Measurements from ENCODE around the gene FBXL20.

FBXL20 gene

DNA sequence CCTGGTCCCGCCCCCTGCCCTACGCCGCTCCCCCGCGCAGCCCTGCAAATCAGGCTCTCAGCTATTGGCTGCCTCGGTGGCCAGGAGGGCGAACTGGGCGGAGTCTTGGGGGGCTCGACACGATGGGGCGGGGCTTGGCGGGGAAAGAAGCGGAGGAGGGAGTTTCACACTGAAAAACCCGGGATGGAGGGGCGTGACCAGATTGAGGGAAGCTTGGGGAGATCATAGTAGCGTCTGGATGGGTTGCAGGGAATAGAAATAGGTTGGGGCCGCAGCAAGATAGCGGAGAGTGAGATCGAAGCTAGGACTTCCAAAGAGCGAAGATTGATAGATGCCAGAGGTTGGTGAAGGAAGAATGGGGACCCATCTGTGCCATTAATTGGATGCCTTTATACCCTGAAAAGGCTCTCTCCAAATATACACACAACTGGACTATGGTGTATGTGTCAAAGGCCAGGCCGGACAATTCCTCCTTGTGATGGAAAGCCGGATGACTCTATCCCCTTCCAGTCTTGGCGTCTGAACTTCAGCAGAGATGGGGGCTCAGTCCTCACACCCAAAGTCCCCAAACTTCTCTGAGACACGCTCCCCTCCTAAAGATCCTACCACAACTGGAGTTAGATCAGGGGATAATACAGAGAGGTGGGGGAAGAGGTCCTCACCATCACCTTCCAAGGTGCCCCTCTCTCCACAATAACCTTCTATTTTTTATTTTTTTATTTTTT, 175.3 kb downstream of the FBXL20 start:
- peak; percentile 26 for DNase-seq (ENCODE audit: low read depth)

DNA sequence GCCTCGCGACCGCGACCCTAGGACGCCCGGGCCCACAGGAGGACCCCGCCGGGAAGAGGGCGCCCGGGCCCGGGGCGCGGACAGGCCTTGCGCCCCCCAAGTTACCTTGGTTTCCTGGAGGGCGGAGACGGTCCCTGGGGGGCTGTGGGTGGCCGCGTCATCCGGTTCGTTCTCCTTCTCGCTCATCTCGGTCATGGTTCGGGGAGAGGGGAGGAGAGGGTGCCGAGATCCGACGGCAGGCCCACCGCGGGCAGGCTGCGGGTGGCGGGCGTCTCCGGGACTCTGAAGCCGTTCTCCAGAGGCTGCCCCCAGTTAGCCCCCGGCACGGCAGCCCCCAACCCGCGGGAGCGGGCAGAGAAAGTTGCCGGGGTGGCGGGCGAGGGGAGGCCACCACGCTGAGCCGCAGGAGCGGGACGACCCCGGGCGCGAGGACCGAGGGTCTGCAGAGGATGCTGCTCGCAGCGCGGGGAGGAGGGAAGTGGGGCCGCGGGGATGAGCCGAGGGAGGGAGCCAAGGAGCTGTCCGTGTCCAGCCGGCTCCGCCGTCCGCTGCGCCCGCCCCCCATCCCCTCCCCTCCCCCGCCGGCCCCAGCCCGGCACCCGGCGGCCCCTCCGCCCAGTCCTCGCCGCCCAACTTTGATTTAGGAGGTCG, 176.0 kb downstream of the FBXL20 start, which contains the start of gene STAC2:
STAC2 (minus strand) TSS at position 638 of the 651 bp plus-strand sequence; CDS start at position 195, 443 bp downstream.
- no peak for DNase-seq (ENCODE audit: low read depth)

DNA sequence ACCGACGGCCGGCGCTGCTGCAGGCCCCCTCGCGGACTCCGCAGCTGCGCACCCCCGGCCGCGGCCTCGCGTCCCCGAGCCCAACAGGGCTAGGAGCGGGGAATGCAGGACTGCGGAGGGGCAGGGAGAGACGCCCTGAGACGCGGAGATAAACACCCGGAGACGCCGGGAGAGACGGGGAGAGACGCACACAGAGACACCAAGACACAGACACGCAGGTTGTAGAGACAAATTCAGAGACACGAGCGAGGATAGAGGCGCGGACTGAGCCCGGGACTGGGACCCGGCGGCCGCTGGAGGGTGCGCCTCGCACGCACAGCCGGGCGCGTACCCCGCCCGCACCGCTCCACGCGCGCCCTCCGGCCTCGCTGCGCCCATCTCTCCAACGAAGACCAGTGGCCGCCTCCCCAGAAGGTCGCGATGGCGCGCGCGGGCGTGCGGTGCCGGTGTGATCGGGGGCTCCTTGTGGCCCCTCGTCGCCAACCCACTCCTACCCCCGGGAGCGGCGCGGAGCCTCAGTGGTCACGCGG, 176.6 kb downstream of the FBXL20 start:
- DNase-seq (ENCODE audit: low read depth), result no peak

DNA sequence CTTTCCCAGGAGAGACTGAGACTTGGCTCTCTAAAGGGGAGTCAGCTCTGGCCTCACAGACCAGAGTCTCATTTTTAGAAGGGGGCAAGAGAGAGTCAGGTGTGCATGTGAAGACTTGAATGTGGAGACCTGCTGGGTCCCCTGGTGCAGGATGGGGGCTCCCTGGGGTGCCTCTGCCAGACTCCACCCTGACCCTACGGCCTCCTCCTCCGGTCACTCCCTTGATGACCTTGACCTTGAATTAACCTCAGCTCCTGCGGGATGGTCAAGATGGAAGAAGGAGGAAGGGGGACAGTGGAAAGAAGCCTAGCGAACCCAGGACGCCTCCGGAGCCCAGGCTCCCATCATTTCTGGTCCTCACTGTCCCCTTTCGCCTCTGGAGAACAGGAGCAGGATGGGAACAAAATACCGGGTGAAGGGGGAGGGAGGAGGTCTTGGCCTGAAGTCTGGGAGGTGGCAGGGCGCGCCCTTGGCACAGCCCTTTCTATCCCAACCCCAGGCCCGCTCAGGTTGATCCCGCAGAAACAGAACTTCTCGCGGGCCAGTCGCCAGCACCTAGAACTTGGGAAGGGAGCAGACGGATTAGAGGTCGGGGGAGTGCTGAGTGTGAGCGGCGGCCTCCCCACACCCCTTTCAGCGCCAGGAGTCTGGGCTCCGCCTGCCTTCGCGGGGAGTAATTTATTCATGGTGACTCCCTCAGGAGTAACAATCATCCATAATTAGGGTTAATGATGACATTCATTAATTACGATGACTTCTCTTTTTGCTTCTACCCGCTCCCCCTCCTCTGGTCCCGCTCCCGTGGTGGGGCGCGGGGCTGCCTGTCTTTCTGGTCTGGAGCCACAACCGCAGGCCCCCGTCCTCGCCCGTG, 177.3 kb downstream of the FBXL20 start:
- no peak for DNase-seq (ENCODE audit: low read depth)

DNA sequence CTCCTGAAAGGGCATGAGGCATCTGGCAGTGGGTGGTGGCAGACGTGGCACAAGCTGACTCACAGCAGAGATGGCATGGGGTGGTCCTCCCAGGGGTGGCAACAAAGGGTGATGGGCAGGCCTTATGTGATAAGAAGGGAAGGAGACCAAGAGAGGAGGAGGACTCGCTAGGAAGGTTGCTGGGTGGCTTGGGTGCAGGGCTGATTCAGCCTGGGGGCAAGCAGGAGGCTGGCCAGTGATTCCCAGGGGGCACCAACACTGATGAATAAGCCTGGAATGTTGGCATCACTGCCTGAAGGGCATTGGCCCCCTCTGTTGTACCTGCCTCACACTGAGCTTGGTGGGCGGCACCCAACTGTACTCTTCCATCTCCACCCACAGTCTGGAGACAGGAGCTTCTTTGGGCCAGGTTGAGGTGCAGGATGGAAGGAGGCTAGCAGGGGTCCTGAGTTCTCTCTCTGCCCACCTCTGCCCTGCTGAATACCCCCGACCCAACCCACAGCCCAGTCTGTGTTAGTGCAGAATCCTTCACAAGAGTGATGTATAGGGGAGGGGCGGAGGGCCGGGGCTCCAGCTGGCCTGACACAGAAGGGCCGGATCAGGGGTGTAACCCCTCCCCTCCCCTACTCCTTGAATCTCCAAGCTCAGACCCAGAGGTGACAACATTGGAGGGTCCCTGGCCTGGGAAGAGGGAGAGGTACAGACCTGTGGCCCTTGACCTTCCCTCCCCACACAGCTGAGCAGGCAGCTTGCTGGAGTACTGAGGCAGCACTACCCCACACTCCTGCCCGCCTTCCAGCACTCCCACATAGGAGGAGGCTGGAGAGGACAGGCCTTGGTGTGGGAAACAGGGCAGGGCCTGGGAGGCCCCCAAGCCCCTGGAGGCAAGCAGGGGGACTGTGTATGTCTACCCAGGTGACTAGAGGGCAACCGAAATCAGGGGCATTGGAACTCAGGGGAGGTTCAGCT, 178.3 kb downstream of the FBXL20 start:
- no peak for DNase-seq (ENCODE audit: low read depth)

DNA sequence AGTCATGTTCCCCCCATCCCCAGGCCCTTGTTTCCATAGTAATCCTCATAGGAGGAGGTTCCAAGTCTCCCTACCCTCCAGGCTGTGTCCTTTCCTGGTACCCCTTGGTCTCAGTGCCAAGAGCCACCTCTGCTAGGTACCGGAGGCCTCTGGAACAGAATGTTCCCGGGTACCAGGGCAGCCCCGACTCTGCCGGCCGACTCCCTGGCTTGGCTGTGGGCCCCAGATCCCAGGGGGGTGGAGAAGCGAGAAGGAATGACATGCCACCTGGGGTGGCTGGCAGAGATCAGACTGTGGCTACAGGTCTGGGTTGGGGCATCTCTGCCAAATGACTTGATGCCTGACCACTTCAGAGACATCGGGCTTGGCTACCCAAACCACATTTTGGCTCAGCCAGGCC, 179.3 kb downstream of the FBXL20 start:
- no peak for DNase-seq (ENCODE audit: low read depth)

DNA sequence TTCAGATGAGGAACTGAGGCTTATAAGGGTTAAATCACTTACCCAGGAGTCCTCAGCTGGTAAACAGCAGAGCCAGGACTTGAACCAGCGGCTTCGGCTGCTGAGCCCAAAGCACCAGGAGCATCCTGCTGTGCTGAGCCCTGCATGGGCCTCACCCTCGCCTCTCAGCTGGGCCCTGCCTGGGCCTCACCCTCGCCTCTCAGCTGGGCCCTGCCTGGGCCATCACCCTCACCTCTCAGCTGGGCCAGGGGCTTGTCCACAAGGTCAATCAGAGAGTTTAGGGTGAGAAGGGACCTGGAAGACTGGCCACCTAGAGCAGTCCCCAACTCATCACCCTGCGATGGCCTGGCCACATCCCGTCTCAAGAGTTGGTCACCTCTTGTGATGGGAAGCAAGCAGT, 179.9 kb downstream of the FBXL20 start:
- DNase-seq (ENCODE audit: low read depth), result no peak

DNA sequence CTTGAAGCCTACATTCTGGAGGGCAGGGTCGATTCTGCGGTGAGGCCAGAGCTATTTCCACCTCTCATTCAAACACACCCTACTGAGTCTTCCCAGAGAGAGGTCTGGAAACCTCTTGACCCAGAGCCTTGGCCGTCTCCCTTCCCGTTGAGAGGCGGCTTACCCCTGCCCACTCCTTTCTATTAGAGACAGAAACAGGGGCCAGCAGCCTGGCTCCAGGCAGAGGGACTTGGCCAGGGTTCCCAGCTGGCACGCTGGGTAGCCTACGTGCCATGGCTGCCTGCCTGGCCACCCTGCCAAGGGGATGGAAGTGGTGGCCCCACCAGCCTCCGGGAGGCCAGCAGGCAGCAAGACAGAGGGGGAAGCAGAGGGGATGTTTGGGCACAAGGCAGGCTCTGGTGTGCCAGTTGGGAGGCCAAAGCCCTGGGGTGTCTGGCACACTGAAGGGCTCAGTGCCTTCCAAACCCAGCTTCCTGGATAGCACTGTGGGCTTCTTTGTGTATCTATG, 181.7 kb downstream of the FBXL20 start:
- DNase-seq (ENCODE audit: low read depth), result no peak

DNA sequence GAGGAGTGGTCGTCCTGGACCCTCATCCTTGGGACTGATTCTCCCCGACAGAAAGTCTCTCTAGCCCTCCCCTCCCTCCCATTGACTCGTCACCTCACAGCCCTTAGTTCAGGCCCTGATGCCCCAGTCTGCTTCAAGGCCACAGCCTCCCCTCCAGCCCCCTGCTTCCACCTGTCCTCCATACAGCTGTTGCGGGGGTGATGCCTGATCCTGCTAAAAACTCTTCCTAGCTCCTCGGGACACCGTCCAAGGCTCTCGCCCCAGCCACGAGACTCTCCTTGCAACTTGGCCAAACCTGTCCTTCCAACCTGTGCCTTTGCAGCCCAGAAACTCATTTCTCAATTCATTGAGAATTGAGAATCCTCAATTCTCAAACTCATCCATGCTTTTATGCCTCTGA, 182.5 kb downstream of the FBXL20 start:
- DNase-seq (ENCODE audit: low read depth), result no peak

DNA sequence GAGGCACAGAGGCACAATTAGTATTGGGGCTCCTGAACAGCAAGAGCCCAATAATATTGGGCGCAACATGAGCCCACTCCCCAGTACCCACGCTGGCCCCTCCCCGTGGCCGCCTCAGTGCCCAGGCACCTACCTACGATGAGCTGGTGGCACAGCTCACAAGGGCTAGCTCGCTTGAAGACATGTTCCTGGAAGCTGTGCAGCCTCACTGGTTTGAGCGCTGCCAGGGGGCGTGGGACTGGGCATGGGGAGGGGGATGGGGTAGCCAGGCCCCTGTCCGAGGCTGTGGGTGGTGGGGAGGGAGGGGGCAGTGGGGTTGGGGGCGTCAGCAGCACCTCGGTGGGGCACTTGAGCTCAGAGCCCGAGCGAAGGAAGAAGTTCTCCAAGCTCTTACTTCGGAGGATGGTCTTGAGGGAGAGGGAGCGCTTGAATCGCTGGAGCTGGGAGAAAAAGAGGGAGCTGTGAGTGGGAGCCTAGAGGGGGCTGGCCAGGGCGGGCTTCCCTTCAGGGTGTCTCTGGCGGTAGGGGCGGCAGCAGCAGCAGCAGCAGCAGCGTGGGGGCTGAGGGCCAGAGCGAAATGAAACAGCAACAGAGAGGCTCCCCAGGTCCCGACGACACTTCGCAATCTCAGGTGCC, 183.6 kb downstream of the FBXL20 start:
- DNase-seq (ENCODE audit: low read depth), result no peak

DNA sequence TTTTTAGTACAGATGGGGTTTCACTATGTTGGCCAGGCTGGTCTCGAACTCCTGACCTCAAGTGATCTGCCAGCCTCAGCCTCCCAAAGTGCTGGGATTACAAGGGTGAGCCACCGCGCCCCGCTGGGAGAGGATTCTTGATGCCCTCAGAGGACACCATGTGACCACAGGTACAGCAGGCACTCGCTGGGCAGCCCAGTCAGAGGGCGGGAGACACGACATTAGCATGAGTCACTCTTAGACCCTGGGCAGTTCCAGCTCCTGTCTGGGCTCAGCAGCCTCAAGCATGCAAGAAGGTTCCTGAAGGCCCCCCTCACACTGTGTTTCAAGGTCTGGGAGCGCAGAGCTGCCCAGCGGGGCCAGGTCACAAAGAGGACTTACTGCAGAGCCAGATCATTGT, 187.6 kb downstream of the FBXL20 start:
- no peak for DNase-seq (ENCODE audit: low read depth)

DNA sequence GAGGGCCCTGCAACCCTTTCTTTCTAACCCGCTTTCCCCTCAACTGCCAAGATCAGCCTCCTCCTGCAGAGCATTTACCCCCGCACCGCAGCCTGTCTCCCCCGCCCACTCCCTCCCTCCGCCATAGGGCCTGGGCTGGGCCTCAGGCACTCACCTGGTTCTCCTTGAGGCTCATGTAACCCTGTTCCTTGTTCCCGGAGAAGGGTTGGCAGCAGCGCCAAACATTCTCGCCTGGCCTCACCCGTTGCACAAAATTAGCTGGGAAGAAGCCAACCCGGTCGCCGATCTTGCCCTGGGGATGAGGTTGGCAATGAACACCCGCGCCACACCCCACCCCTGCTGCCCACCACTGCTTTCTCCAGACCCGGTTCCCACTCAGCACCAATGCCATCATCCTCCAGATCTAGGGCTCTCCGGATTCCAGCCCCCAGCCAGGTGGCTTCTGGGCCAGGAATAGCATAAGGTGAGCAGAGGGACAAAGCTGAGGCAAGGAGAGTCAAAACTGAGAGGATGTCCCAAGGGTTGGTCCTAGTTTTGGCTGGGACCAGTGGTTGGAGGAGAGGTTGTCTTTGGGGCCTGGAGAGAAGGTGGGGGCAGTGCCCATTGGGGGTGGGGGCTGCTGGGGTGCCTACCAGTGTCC, 188.5 kb downstream of the FBXL20 start:
- no peak for DNase-seq (ENCODE audit: low read depth)

DNA sequence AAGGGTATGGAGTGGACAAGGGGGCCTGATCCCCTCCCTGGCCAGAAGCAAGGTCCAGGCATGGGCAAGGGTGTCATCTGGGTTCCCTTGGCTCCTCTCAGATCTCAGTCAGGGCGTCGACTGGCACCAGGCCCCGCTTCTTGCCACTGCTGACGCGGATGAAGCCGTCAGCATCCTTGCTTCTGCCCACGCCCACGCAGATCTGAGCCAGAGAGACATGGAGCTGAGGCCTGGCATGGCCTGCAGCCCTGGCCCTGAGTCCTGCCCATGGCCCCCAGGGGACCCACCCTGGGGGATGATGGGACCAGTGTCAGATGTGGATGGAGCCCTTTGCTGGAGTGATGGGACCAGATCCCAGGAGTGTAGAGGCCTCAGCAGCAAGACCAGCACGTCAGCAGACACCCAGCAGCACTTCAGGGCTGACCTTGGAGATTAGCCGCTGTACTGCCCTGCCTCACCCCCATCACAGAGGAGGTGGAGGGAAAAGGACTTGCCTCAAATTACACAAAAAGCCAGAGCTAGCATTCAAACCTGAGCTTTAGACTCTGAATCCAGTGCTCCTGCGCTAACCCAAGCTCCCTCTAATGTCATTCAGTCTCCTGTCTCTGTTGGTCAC, 189.1 kb downstream of the FBXL20 start:
- no peak for DNase-seq (ENCODE audit: low read depth)

DNA sequence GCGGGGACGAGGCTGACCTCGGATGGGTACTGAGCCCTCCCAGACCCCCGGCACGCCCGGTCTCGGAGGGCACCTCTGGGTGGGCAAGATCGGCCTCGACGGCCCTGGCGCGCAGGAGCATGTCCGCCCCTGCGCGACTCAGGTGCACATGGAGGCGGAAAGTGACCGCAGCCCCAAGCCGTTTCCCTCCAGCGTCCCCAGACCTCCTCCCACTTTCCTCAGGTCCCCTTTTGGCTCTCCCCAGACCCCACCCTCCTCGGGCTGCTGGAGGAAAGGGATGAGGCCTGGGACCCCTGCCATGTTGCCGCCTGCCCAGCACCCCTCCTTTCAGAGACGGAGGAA, 191.4 kb downstream of the FBXL20 start:
- no peak for DNase-seq (ENCODE audit: low read depth)

DNA sequence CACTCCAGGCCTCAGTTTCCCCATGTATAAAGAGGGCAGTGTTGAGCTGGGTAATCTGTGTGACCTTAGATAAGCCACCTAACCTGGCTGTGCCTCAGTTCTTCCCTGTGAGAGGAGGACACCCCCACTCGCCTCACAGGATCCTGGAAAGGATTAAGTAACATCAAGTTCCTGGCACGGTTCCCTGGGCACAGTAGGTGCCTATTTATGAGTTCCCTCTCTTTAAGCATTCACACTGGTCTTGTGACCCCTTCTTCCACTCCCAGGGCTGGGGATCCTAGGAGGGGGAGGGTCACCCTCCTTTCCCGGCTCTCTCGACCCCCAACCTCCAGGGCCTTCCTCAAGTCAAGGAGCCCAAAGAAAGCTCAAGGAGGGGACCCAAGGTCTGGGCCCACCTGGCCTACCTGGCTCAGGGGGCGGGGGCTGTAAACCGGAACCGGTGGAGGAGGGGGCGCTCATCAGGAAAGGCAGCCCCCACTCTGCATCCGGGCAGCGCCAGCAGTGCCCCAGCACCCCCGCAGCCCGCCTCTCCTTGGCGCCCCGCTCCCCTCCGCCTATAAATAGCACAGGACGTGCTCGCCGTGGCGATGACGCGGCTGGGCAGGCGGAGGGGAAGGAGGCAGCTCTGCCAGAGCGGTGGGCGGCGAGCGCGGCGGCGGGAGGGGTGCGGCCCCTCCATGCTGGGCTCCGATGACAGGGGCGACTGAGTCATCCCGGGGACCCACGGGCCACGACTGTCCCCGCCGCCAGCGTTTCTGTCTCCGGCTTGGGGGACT, 191.9 kb downstream of the FBXL20 start:
- peak; percentile 21 for DNase-seq (ENCODE audit: low read depth)

DNA sequence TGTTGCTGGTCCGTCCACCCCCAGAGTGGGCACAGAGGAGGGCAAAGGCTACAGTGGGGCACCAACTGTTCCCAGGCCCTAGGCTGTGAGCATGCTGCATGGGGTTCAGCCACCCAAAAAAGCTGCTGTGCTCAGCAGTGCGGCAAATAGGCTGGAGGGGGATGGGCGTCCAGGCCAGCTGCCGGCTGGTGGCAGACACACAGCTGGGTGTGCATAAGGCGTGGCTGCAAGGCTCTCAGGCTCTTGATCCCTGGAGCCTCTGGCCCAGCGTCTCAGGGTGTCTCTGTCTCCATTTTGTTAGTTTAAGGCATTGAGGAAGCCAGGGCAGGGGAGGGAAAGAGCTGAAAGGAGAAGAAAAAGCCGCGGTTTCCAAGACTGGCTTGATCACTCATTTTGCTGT, 192.5 kb downstream of the FBXL20 start:
- DNase-seq (ENCODE audit: low read depth), result no peak

DNA sequence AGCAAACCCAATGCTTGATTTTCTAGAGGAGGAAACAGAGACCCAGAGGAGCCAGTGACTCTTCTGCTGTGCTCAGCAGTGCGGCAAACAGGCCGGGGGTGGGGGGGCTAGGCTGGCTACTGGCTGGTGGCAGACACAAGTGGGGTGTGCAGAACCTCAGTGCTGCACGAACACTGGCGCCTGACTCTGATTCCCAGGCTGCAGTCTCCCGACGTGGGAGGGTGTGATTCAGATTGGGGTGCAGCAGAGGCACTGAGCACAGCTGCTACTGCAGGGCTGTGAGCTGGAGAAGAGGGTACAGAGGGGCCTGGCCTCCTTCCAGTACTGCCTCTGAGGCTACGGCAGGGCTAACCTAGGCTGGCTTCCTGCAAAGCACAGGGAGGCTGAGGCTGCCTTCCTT, 193.3 kb downstream of the FBXL20 start:
- DNase-seq (ENCODE audit: low read depth), result no peak

DNA sequence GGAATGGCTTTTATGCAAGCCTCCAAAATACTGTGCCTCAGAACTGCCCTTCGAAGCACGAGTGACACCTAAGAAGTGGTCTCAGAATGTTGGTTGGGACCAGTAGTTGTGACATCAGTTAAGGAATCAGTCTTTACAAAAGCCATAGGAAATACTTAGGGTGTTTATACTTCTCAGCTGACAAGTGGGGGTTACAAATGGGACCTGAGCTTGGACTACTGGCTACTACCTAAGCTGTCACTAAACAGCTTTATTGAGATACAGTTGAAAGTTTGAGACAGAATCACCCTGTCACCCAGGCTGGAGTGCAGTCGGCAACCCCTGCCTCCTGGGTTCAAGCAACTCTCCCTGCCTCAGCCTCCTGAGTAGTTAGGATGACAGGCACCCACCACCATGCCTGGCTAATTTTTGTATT, 196.3 kb downstream of the FBXL20 start:
- DNase-seq (ENCODE audit: low read depth), result no peak

DNA sequence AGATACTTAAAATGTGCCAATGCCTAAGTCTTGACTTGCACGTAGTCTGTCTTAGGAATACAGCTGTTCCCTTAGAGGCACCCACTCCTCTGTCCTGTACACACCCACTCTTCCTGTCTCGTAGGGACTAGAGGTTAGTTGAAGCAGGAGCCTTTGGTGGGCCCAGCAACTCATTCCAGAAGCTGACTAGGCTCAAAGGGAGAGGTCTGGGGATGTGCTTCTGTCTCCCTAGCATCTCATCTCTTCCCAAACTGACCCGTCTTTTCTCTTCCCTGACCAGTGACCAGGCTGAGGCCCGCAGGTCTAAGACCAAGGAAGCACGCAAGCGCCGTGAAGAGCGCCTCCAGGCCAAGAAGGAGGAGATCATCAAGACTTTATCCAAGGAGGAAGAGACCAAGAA, 197.2 kb downstream of the FBXL20 start:
- DNase-seq (ENCODE audit: low read depth), result no peak

Measured in stimulated activated CD8-positive, alpha-beta memory T cell treated with anti-CD3 and anti-CD28 coated beads, Interleukin-15, amount 100 ng/mL, for 1 hour (primary cell).